ENCODE results near the gene GRIK5.

GRIK5 gene

DNA sequence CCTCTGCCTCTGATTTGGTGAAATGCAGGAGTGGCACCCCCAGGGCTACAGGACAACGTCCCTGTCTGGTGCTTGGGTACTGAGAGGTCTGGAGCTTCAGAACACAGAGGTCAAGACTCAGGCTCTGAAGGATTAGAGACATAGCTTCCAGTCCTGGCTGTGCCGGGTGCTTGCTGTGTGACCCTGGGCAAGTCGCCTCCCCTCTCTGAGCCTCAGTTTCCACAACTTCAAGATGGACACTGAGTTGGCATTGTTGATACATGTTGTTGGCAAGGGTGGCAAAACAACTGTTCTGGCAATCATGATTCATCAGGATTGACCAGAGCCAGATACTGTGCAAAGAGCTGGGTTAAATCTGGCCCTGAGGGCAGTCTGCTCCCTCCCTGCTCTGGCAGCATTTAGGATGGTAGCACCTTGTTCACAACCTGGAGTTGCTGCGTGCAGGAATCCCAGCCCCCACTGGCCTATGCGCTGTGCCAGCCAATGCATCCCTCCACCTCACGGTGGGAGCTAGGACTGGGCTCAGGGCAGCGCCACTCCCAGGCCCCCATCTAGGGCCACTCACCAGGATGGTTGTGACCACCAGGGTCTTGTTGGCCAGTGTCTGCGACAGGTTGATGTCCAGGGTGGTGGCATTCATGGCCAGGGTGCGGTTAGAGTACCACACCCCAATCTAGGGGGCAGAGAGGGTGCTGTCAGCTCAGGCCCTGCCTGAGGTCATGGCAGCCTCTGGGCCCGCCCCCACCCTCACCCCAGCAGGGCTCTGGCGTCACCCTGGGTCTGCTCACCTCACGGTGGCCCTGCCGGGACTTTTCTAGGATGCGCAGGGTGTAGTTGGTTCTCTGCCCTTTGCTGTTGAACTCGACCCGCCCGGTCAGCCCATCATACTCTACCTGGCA lies 16.7 kb downstream of the GRIK5 start:
- TF ChIP-seq, protein P1, sequence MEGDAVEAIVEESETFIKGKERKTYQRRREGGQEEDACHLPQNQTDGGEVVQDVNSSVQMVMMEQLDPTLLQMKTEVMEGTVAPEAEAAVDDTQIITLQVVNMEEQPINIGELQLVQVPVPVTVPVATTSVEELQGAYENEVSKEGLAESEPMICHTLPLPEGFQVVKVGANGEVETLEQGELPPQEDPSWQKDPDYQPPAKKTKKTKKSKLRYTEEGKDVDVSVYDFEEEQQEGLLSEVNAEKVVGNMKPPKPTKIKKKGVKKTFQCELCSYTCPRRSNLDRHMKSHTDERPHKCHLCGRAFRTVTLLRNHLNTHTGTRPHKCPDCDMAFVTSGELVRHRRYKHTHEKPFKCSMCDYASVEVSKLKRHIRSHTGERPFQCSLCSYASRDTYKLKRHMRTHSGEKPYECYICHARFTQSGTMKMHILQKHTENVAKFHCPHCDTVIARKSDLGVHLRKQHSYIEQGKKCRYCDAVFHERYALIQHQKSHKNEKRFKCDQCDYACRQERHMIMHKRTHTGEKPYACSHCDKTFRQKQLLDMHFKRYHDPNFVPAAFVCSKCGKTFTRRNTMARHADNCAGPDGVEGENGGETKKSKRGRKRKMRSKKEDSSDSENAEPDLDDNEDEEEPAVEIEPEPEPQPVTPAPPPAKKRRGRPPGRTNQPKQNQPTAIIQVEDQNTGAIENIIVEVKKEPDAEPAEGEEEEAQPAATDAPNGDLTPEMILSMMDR (IDR thresholded peaks at IDR 0.05), result no peak

DNA sequence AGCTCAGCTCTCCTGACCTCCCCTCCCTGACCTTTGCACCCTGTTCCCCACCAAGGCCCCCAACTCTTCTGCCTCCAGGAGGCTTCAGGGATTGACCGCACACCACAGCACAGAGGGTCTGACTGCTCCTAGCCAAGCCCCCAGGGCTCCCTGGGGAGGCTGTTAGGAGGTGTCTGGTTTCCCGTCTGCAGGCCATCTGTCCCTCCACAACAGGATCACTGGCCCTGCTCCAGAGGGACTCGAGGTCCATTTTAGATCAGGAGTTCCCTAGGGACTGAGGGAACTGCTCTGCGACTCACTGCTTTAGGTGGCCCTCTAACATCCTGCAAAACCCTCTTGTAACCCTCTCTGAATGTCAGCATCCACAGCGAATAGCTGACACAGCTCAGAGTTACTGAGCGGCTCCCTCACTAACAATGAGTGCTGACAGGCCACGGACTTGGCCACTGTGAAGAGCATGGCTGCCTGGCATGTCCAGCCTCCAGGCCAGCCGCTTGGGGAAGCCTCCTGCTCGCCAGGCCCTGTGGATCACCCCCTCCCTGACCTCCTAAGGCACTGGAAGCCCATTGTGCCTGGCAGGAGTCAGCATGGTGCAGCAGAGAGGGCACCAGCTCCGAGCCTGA lies 17.7 kb downstream of the GRIK5 start:
- TF ChIP-seq, protein P1 (IDR thresholded peaks at IDR 0.05), result no peak

DNA sequence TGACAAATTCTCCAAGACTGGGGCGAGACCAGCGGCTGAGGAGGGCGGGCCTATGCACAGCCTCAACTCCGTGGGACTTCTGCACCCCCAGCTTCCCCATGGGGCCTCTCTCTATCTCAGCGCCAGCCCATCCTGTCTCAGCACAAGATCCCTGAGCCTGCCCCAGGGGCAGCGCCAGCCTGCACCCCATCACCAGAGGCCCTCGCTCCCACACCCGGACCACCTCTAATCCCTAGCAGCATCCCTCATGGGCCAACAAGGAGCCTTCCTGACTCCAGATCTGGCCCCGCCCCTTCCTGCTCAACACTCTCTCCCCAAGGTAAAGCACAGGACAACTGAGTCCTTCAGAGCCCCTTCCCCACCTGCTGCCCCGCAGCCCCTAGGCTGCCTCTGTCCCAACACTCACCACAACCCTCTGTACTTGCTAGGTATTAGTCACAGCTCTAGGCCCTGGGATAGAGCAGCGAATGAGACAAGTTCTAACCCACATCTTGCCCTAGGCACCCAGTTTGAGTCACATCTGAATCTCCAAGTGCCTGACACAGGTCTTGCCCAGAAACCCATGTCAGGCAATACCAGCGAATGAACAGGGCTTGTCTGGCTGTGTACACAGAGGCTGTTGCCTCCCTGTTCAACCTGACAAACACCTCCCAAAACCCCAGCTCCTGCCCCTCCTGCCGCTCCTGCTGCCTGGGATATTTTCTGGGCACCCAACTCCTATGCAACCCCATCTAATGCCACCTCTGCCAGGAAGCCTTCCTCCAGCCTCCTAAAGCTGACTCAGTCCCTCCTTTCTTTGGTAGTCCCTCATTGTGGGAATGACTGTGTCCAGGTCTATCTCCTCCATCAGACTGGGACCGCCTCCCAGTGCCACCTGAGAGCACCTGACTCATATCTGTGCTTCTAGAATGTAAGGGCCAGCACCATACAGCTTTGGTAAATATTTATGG lies 18.6 kb downstream of the GRIK5 start:
- TF ChIP-seq, protein P1 (IDR thresholded peaks at IDR 0.05), result no peak

DNA sequence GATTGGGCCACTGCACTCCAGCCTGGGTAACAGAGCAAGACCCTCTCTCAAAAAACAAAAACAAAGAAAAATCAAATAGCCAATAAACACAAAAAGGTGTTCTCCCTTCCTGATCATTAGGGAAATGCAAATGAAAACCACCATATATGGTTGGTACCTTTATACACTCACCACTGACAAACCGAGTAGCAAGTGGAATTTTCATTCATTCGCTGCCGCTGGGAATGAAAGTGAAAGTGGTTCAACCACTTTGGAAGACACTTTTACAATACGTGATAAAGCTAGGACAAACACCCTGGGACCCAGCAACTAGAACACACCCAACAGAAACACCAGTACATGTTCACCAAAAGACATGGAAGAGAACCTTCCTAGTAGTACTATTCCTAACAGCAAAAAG lies 21.0 kb downstream of the GRIK5 start:
- TF ChIP-seq, protein P1 (IDR thresholded peaks at IDR 0.05), result no peak

DNA sequence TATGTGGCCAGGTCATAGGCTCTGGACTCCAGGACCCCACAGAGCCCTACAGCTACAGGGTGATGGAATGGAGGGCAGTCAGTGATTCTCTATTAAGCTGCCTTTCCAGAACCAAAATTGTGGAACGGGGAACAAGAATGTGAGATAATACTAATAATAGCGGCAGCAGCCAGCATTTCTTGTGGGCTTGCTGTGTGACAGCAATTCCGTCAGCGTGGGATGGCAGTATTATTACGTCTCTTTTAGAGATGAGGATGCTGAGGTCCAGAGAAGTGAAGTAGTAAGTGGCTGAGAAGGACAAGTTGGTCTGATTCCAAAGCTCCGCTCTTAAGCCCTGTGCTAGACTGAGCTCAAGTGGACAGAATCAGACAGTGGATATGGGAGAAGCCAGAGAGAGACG lies 24.4 kb downstream of the GRIK5 start:
- TF ChIP-seq, protein P1 (IDR thresholded peaks at IDR 0.05), result no peak

DNA sequence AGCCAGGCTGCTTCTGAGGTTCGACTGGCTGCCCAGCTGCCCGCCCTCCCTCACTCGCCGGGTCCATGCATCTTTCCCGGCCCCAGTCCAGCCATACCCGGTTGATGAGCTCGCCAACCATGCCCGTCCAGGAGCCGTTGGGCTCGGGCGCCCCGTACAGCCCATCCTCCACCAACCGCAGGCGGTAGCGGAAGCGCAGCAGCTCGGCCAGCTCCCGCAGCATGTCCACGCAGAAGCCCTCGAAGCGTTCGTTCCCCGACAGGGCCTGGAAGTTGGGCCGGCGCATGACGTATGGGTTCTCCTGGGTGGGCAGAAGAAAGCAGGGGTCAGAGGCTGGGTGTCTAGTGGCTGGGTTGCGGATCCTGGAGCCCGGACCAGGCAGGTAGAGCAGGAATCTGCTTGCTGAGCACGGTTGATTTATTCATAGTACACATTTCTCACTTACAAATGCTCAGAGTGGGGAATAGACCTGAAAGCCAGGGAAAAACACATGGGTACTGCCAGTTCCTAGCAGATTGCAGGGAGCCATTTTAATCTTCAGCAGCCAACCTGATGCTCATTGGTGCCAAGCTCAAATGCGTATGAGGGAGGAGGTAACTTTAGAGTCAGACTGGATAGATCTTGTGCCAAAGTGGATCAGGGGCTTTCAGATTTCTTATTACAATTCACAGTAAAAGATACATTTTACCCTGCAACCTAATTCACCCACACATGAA lies 27.4 kb downstream of the GRIK5 start:
- TF ChIP-seq, protein P1 (IDR thresholded peaks at IDR 0.05), result no peak

DNA sequence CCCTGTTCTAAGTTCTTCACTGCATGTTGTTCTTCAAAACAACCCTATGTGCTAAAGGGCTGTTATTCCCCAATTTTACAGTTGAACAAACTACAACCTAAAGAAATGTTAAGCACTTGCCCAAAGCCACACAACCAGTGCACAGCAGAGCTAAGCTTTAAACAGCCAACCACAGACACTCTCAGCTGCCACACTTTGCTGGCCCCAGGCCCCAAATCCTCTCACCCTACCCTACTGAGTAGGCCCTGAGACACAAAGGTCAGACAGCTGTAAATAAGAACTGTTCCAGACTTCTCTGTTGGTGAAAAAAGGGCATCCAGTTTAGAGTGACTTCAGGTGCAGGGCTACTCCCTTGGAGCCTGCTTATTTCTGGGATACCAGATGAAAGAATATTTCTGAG lies 30.0 kb downstream of the GRIK5 start:
- TF ChIP-seq, protein P1 (IDR thresholded peaks at IDR 0.05), result no peak
